ENCODE measurements around the gene RMND1. TPM values are rescaled to one million over a fixed set of nuclear protein-coding genes. Genes with fewer than 3 reads are reported as not detected.

Gene RMND1
- total RNA-seq, 2 experiments from 2014 or later, result 6.5 to 7.5 TPM

- ATAC-seq (ENCODE audit: poor library complexity), result no peak
- H3K27me3 ChIP-seq (ENCODE audit: control insufficient read depth in 1 of 2, insufficient read depth in 2 of 2, low read length in 2 of 2), result no peaks in the 10 kb centered on the region
- POLR2A ChIA-PET, result no interaction called here
- H3K27ac Mint-ChIP-seq, result no peak overlapping the region
- intact Hi-C loops (cut with DNase I, micrococcal nuclease), result no loop called here
- peaks cover 14% of the 10 kb centered on the region for H3K36me3 ChIP-seq (ENCODE audit: insufficient read depth, low read length)
- H3K4me1 Mint-ChIP-seq (ENCODE audit: low read depth), result peaks cover 38% of the 10 kb centered on the region
- no peaks in the 10 kb centered on the region for H3K9me3 ChIP-seq (ENCODE audit: control insufficient read depth in 1 of 2, insufficient read depth in 1 of 2, low read length in 2 of 2)
- H3K4me3 Mint-ChIP-seq, result no peak overlapping the region
- CTCF ChIA-PET, result interaction anchor here (1.0 kb wide), 1 partner anchor 31 kb away, joined by 3 read pairs; no protein-coding TSS in a partner anchor
- no peak for TF ChIP-seq CTCF (IDR thresholded peaks at IDR 0.05)
- peaks cover 38% of the 10 kb centered on the region for H3K36me3 Mint-ChIP-seq (ENCODE audit: low read depth)
- no peak overlapping the region for H3K4me3 ChIP-seq (ENCODE audit: low read length)
- no peak for DNase-seq
- no peak overlapping the region for H3K27ac ChIP-seq (ENCODE audit: low read depth in 1 of 2, low read length in 2 of 2)
- H3K9me3 Mint-ChIP-seq, result no peaks in the 10 kb centered on the region
- peaks cover 6% of the 10 kb centered on the region for H3K4me1 ChIP-seq (ENCODE audit: insufficient read depth, low read length)
- H3K27me3 Mint-ChIP-seq, result no peaks in the 10 kb centered on the region
Measured at GRCh38 chr6:151436802-151437201, 15.1 kb downstream of the RMND1 start.

GRCh38 chr6:151436300-151436699 is 15.6 kb downstream of the RMND1 start:
- CTCF ChIA-PET, result interaction anchor here (1.0 kb wide), 1 partner anchor 30 kb away, joined by 3 read pairs; no protein-coding TSS in a partner anchor
- intact Hi-C loops (cut with DNase I, micrococcal nuclease), result no loop called here
- Histone ChIP-seq H3K9me3 (ENCODE audit: control insufficient read depth in 1 of 2, insufficient read depth in 1 of 2, low read length in 2 of 2) (no peaks in the 10 kb centered on the region), H3K27me3 (ENCODE audit: control insufficient read depth in 1 of 2, insufficient read depth in 2 of 2, low read length in 2 of 2) (no peaks in the 10 kb centered on the region), H3K36me3 (ENCODE audit: insufficient read depth, low read length) (peaks cover 12% of the 10 kb centered on the region), H3K4me1 (ENCODE audit: insufficient read depth, low read length) (peaks cover under 1% of the 10 kb centered on the region), H3K4me3 (ENCODE audit: low read length) (no peak overlapping the region), H3K27ac (ENCODE audit: low read depth in 1 of 2, low read length in 2 of 2) (no peak overlapping the region)
- ATAC-seq (ENCODE audit: poor library complexity) (no peak), DNase-seq (no peak)
- POLR2A ChIA-PET, result no interaction called here
- Mint-ChIP-seq H3K27ac (no peak overlapping the region), H3K27me3 (no peaks in the 10 kb centered on the region), H3K4me1 (ENCODE audit: low read depth) (peaks cover 33% of the 10 kb centered on the region), H3K36me3 (ENCODE audit: low read depth) (peaks cover 40% of the 10 kb centered on the region), H3K9me3 (no peaks in the 10 kb centered on the region), H3K4me3 (no peak overlapping the region)
- no peak for TF ChIP-seq CTCF (IDR thresholded peaks at IDR 0.05)

GRCh38 chr6:151434369-151434768 is 17.6 kb downstream of the RMND1 start:
- H3K27me3 Mint-ChIP-seq, result no peaks in the 10 kb centered on the region
- CTCF ChIA-PET, result interaction anchor here (1.0 to 2.4 kb wide), 2 partner anchors 12 to 28 kb away, joined by 3 to 4 read pairs; no protein-coding TSS in a partner anchor

More at GRCh38 chr6:151434369-151434768, 17.6 kb downstream of the RMND1 start:
- Mint-ChIP-seq H3K9me3 (no peaks in the 10 kb centered on the region), H3K27ac (no peak overlapping the region), H3K4me1 (ENCODE audit: low read depth) (peaks cover 20% of the 10 kb centered on the region), H3K4me3 (no peak overlapping the region), H3K36me3 (ENCODE audit: low read depth) (peaks cover 59% of the 10 kb centered on the region)
- intact Hi-C loops (cut with DNase I, micrococcal nuclease), result loop anchor here in 1 of 2 experiments (5.0 kb wide), 1 partner anchor 37 kb away; no protein-coding TSS in a partner anchor
- DNase-seq (no peak), ATAC-seq (ENCODE audit: poor library complexity) (no peak)
- peaks cover 26% of the 10 kb centered on the region for H3K36me3 ChIP-seq (ENCODE audit: insufficient read depth, low read length)
- H3K9me3 ChIP-seq (ENCODE audit: control insufficient read depth in 1 of 2, insufficient read depth in 1 of 2, low read length in 2 of 2), result no peaks in the 10 kb centered on the region
- POLR2A ChIA-PET, result no interaction called here
- TF ChIP-seq CTCF (IDR thresholded peaks at IDR 0.05), result no peak
- H3K4me1 ChIP-seq (ENCODE audit: insufficient read depth, low read length), result no peaks in the 10 kb centered on the region
- H3K27me3 ChIP-seq (ENCODE audit: control insufficient read depth in 1 of 2, insufficient read depth in 2 of 2, low read length in 2 of 2), result no peaks in the 10 kb centered on the region
- no peak overlapping the region for H3K4me3 ChIP-seq (ENCODE audit: low read length)
- no peak overlapping the region for H3K27ac ChIP-seq (ENCODE audit: low read depth in 1 of 2, low read length in 2 of 2)
